Stimulated activated CD4-positive, alpha-beta T cell treated with anti-CD3 and anti-CD28 coated beads, TNF-alpha, amount 100 ng/mL, for 24 hours (primary cell): ENCODE data around the gene NUCKS1.

Source experiments
- DNase-seq, 3 experiments: peaks; one replicate each; pipeline ENCODE4 v3.0.0-alpha.2; 2020; ENCODE audit warnings: low read depth in 3 of 3

NUCKS1 gene

GRCh38 chr1:205669341-205670149 lies 80.4 kb downstream of the NUCKS1 start:
- no peak for DNase-seq

DNA sequence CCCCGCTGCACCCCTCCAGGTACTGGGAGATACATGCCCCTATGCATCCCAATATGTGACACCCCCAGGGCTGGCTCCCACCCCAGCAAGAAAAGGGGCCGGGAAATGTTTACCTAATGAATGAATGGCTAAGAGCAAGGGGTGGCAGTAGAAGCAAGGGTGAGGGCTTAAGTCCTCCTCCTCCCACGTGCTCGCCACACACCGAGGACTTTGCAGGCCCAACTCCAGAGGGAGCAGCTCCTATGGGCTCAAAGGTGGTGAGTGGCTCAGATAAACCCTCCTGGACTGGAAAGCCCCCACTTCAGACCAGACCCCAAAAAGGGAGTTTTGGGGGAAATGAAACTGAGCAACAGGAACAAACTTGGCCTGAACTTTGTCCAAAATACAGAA lies 81.0 kb downstream of the NUCKS1 start:
- DNase-seq, result no peak

GRCh38 chr1:205667909-205668643 lies 81.9 kb downstream of the NUCKS1 start:
- DNase-seq, result no peak

DNA sequence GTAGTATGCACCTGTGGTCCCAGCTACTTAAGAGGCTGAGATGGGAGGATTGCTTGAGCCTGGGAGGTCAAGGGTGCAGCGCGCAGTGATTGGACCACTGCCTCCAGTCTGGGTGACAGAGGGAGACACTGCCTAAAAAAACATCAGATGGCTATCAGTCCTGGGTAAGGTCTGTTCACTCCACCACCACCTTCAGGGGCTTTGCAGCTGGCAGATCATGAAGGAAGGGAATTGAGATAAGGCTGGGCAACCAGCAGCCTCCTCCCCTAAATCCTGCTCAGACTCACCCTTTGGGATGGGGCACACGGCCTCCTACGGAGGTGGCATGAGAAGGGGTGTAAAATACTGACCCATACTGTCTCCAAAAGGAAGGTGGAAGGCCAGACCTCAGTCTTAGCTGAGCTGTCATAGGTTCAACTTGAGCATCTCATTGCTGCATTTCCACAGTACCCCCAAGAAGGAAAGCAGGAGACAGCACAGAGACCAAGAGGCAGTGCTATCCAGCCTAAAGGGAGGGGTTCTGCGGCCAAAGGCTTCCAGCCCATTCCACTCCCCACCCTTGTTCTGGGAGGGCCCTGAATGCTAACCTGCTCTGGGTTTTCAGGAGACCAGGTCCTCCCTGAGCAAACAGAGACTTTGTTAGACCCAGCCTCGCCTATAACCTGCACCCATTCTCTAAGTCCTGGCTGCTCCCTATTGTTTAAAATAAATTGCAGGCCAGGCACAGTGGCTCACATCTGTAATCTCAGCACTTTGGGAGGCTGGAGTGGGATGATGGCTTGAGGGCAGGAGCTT lies 83.4 kb downstream of the NUCKS1 start:
- DNase-seq, result no peak

DNA sequence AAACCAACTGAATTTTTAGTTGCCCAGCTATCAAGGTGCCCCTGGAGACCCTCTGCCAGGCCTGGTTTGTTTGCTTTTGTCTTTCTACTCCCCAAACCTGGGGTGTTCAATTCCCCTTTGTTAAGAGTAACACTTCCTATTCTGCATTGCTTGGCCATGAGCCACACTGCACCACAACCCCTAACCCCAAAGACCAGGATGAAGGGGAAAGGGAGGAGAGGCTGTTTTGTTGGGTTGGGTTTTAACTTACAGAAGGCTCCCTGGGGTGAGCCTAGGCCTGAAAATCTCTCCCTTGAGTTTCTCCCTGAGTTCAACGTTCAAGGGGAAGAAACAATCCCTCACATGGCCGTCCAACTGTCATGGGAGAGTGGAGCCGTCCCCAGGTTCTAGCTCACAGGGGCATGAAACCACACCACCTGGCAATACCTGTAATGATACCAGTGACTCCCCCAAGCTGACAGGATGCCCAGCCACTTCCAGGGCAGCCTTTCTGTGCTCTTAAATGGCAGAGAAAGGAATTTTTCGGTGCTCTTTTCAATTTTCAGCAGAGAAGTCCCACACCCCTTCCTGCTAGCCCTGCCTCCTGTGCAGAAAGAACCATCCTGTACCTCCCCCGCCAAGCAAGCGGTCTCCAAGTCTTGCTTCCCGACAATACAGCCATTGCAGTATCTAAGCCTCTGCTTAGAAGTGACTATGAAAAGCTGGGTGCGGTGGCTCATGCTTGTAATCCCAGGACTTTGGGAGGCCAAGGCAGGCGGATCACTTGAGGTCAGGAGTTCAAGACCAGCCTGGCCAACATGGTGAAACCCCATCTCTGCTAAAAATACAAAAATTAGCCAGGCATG lies 84.6 kb downstream of the NUCKS1 start:
- no peak for DNase-seq

DNA sequence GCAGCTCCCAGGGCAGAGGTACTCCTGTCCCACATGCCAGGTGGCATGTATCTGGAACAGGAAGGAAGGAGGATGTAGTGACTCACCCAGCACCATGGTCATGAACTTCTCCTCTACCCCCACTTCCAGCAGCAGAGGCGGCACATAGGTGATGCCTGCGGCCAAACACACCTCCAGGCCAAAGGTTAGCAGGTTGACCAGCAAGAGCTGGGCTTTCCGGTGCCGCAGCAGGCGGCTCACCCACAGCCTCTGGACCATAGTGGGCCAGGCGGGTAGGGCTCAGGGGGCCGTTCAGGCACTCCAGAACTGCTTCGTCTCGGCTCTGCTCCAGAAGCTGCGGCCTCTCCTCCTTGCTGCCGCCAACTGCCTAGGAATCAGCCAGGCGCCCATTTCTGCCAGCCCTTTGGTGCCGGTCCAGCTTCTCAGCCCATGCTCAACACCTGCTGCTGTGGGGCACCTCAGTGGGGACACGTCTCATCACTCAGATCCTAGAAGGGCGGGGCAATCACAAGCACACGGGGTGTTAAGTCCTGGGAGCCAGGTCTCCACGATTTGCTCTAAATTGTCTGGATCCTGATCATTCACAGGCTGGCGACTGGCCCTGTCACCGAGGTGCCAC lies 85.5 kb downstream of the NUCKS1 start:
- no peak for DNase-seq

- DNase-seq, result no peak
Measured at GRCh38 chr1:205663286-205663936, 86.6 kb downstream of the NUCKS1 start.
